ENCODE results near the gene CD68. TPM values are rescaled to one million over a fixed set of nuclear protein-coding genes. Genes with fewer than 3 reads are reported as not detected.

Gene CD68
- total RNA-seq, 1 donor from 2014 or later = 0.49 TPM

DNA sequence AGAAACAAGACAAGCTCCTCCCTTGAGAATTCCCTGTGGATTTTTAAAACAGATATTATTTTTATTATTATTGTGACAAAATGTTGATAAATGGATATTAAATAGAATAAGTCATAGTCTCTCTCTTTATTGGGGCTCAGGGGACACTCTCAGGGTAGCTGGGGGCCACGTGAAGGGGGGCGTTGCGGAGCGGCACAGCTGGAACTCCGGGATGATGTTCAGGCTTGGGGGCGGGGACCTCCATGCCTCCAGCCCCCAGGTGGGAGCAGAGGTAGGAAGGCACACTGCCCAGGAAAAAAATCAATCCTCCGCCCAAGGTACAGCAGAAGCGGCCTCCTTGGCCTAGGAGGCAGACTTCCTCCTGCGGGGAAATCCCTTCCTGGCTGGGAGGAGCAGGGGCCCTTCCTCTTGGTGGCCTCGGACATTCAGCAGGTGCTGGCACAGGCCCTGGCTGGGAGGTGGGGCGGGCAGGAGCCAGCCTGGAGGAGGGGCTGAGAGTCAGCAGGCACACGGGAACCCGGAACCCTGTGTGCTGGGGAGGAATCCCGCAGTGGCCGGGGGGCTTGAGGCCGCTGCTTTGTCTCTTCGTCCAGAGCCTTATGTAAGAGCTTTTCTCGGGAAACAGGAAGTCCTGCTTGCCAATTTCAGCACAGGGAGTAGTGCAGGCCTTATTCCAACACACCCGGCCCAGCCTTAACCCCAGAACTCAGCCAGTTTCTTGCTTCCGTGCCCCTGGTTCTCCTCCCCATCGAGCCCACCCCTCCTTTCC, 21.5 kb upstream of the CD68 start:
- no peaks in the 10 kb centered on the region for H3K36me3 Mint-ChIP-seq (ENCODE audit: low read depth)
- DNase-seq (ENCODE audit: low read depth, low spot score) = no peak
- peaks cover 9% of the 10 kb centered on the region for H3K27me3 Mint-ChIP-seq (ENCODE audit: low read depth)
- peaks cover 31% of the 10 kb centered on the region for H3K4me1 Mint-ChIP-seq
- TF ChIP-seq, protein P1, sequence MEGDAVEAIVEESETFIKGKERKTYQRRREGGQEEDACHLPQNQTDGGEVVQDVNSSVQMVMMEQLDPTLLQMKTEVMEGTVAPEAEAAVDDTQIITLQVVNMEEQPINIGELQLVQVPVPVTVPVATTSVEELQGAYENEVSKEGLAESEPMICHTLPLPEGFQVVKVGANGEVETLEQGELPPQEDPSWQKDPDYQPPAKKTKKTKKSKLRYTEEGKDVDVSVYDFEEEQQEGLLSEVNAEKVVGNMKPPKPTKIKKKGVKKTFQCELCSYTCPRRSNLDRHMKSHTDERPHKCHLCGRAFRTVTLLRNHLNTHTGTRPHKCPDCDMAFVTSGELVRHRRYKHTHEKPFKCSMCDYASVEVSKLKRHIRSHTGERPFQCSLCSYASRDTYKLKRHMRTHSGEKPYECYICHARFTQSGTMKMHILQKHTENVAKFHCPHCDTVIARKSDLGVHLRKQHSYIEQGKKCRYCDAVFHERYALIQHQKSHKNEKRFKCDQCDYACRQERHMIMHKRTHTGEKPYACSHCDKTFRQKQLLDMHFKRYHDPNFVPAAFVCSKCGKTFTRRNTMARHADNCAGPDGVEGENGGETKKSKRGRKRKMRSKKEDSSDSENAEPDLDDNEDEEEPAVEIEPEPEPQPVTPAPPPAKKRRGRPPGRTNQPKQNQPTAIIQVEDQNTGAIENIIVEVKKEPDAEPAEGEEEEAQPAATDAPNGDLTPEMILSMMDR (conservative IDR thresholded peaks at IDR 0.05) = no peak
- peak overlapping the region; percentile 96 for H3K27ac Mint-ChIP-seq (ENCODE audit: unreplicated experiment)
- H3K9me3 Mint-ChIP-seq = no peaks in the 10 kb centered on the region
- peak overlapping the region; percentile 89 for H3K4me3 Mint-ChIP-seq

DNA sequence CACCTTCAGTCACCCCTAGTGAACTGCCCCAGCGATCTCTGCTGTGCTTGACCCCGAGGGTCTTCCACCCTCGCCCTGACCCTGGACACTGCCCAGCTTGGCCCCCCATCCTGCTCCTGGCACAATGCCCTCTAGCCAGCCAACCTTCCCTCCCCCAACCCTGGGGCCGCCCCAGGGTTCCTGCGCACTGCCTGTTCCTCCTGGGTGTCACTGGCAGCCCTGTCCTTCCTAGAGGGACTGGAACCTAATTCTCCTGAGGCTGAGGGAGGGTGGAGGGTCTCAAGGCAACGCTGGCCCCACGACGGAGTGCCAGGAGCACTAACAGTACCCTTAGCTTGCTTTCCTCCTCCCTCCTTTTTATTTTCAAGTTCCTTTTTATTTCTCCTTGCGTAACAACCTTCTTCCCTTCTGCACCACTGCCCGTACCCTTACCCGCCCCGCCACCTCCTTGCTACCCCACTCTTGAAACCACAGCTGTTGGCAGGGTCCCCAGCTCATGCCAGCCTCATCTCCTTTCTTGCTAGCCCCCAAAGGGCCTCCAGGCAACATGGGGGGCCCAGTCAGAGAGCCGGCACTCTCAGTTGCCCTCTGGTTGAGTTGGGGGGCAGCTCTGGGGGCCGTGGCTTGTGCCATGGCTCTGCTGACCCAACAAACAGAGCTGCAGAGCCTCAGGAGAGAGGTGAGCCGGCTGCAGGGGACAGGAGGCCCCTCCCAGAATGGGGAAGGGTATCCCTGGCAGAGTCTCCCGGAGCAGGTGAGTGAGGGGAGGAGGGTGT, 20.7 kb upstream of the CD68 start, which contains the start of gene TNFSF13:
TNFSF13 (plus strand) TSS at position 207 of the 776 bp plus-strand sequence; CDS start at position 497, 290 bp downstream.
- H3K4me3 Mint-ChIP-seq = peak within 1 kb of the TSS; percentile 89
- peak within 1 kb of the TSS; percentile 96 for H3K27ac Mint-ChIP-seq (ENCODE audit: unreplicated experiment)
- H3K4me1 Mint-ChIP-seq = peaks cover 32% of the 10 kb centered on the region
- DNase-seq (ENCODE audit: low read depth, low spot score) = no peak
- no peaks in the 10 kb centered on the region for H3K9me3 Mint-ChIP-seq
- peaks cover 9% of the 10 kb centered on the region for H3K27me3 Mint-ChIP-seq (ENCODE audit: low read depth)
- TF ChIP-seq, protein P1 (conservative IDR thresholded peaks at IDR 0.05) = no peak
- no peaks in the 10 kb centered on the region for H3K36me3 Mint-ChIP-seq (ENCODE audit: low read depth)

DNA sequence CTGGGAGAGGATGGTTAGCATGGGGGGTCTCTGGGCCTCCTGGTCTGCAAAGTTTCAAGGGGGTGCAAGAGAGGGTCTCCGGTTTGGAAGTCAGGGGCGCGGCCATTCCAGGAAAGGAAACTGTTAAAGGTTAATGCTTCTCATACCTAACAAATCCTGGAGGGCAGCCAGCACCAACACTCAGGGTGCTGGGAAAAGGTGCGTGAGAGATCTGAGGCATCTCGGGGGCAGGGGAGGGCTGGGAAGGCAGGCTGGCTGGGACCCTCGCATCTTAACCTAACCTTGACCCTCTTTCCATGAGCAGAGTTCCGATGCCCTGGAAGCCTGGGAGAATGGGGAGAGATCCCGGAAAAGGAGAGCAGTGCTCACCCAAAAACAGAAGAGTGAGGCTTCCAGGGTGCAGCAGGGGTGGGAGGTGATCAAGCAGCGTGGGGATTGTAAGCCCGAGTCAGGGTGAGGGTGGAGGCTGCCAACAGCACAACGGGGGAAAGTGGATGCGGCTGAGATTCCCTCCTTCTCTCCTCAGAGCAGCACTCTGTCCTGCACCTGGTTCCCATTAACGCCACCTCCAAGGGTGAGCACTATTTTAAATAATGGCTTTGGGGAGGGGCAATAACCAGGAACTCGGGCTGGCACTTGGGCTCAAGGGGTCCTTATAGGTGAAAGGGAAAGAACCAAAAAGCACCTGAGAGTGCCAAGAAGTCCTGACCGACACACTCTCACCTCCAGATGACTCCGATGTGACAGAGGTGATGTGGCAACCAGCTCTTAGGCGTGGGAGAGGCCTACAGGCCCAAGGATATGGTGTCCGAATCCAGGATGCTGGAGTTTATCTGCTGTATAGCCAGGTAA, 19.9 kb upstream of the CD68 start:
- DNase-seq (ENCODE audit: low read depth, low spot score) = no peak

DNA sequence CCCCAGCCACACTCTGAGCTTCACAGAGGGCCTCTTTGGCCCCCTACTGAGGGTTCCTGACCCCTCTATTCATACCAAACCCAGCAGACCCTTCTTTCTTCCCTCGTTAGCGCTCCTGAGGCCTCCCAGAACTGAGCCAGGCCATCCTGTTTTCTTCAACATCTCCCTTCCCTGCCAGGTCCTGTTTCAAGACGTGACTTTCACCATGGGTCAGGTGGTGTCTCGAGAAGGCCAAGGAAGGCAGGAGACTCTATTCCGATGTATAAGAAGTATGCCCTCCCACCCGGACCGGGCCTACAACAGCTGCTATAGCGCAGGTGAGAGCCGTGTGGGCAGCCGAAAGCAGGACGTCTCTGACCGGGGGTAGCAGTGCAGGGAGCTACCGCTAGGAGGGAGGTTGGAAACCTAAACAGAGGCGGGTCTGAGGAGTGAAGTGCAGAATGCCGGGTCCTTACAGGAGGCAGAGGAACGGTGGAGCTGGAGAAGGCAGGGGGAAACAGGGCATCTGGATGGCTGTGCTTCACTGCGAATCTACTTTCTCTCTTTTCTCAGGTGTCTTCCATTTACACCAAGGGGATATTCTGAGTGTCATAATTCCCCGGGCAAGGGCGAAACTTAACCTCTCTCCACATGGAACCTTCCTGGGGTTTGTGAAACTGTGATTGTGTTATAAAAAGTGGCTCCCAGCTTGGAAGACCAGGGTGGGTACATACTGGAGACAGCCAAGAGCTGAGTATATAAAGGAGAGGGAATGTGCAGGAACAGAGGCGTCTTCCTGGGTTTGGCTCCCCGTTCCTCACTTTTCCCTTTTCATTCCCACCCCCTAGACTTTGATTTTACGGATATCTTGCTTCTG, 19.0 kb upstream of the CD68 start:
- Mint-ChIP-seq H3K36me3 (ENCODE audit: low read depth) (no peaks in the 10 kb centered on the region), H3K27ac (ENCODE audit: unreplicated experiment) (peak overlapping the region; percentile 81), H3K4me3 (peak overlapping the region; percentile 93), H3K27me3 (ENCODE audit: low read depth) (peaks cover 9% of the 10 kb centered on the region), H3K9me3 (no peaks in the 10 kb centered on the region), H3K4me1 (peaks cover 37% of the 10 kb centered on the region)
- TF ChIP-seq, protein P1 (conservative IDR thresholded peaks at IDR 0.05) = peak; percentile 60
- peak; percentile 76 for DNase-seq (ENCODE audit: low read depth, low spot score)

More for the DNA sequence above, 19.9 kb upstream of the CD68 start:
- H3K4me1 Mint-ChIP-seq = peaks cover 37% of the 10 kb centered on the region
- no peaks in the 10 kb centered on the region for H3K9me3 Mint-ChIP-seq
- H3K36me3 Mint-ChIP-seq (ENCODE audit: low read depth) = no peaks in the 10 kb centered on the region
- H3K27ac Mint-ChIP-seq (ENCODE audit: unreplicated experiment) = no peak overlapping the region
- TF ChIP-seq, protein P1 (conservative IDR thresholded peaks at IDR 0.05) = no peak
- H3K4me3 Mint-ChIP-seq = peak overlapping the region; percentile 93
- H3K27me3 Mint-ChIP-seq (ENCODE audit: low read depth) = peaks cover 9% of the 10 kb centered on the region
